Measurements from ENCODE around the gene TMEM87A. TPM values are rescaled to one million over a fixed set of nuclear protein-coding genes. Genes with fewer than 3 reads are reported as not detected.

Gene TMEM87A
- total RNA-seq, 4 donors from 2014 or later = 70.6 to 104 (median 83.5) TPM

DNA sequence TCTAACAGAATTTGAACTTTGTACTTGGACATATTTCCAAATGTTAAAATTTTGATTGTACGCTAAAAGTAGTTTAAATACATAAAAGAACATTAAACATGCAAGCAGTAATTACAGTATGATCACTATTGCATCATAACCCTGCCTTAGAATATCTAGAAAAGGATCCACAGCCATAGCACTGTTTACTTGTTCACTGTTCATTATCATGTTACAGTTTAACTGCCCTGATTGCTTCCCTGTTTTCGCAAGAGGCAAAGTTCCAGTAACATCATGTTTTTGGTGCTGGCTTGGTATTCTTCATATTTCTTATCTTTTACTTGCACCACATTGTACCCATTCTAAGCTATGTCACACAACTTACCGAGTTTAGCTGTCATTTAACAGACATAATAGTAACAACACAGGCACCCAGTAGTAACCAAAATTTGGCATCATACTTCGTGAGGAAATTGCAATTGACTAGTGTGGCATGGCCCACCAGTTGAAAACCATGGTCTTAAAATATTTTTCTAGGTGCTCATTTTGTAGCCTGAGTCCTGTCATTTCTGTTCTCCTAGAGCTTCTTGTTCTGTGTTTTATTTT lies 13.3 kb upstream of the TMEM87A start:
- Histone ChIP-seq H3K27me3 (no peaks in the 10 kb centered on the region), H3K4me1 (no peaks in the 10 kb centered on the region), H3K9me3 (no peaks in the 10 kb centered on the region), H3K36me3 (peaks cover 61% of the 10 kb centered on the region), H3K27ac (no peak overlapping the region), H3K4me3 (no peak overlapping the region)
- TF ChIP-seq POLR2A (IDR thresholded peaks at IDR 0.05) = no peak
- no peak for TF ChIP-seq EP300 (IDR thresholded peaks at IDR 0.05)
- TF ChIP-seq CTCF (IDR thresholded peaks at IDR 0.05) = no peak
- TF ChIP-seq POLR2AphosphoS5 (IDR thresholded peaks at IDR 0.05) = no peak
- WGBS = 91% methylated on average over 4 of the region's 4 CpGs
- no peak for DNase-seq (ENCODE audit: low spot score in 2 of 2)

GRCh38 chr15:42285034-42285433 lies 11.8 kb upstream of the TMEM87A start:
- Histone ChIP-seq H3K4me1 (no peaks in the 10 kb centered on the region), H3K27ac (no peak overlapping the region), H3K36me3 (peaks cover 59% of the 10 kb centered on the region), H3K27me3 (no peaks in the 10 kb centered on the region), H3K9me3 (no peaks in the 10 kb centered on the region), H3K4me3 (no peak overlapping the region)
- 88% methylated on average over 1 of the region's 1 CpG for WGBS
- no peak for TF ChIP-seq POLR2A (IDR thresholded peaks at IDR 0.05)
- no peak for TF ChIP-seq POLR2AphosphoS5 (IDR thresholded peaks at IDR 0.05)
- TF ChIP-seq CTCF (IDR thresholded peaks at IDR 0.05) = no peak
- no peak for TF ChIP-seq EP300 (IDR thresholded peaks at IDR 0.05)
- DNase-seq (ENCODE audit: low spot score in 2 of 2) = no peak

- Histone ChIP-seq H3K27me3 (no peaks in the 10 kb centered on the region), H3K4me3 (no peak overlapping the region), H3K27ac (no peak overlapping the region), H3K4me1 (no peaks in the 10 kb centered on the region), H3K9me3 (no peaks in the 10 kb centered on the region), H3K36me3 (peaks cover 62% of the 10 kb centered on the region)
- no peak for DNase-seq (ENCODE audit: low spot score in 2 of 2)
- TF ChIP-seq CTCF (IDR thresholded peaks at IDR 0.05) = no peak
- TF ChIP-seq EP300 (IDR thresholded peaks at IDR 0.05) = no peak
- no peak for TF ChIP-seq POLR2A (IDR thresholded peaks at IDR 0.05)
- TF ChIP-seq POLR2AphosphoS5 (IDR thresholded peaks at IDR 0.05) = no peak
Measured at GRCh38 chr15:42284551-42284950, 11.3 kb upstream of the TMEM87A start.

DNA sequence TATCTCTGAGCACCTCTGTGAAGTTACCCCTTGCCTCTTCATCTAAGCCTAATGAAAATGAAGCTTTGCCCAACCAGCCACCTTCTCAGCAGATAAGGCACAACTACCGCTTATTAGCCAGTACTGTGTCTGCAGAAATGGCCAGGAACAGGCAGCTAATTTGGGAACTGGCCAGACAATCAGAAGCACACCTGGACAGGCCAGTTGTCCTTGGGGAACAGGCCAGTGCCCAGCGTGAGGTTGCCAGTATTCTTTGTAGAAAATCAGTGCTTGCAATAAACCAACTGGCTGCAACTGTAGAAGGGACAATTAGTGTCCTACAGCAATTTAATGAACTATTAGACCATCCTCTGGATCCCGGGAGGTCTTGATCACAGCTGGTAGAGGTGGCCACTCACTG lies 10.4 kb upstream of the TMEM87A start:
- no peaks in the 10 kb centered on the region for H3K4me1 ChIP-seq
- no peaks in the 10 kb centered on the region for H3K27me3 ChIP-seq
- H3K9me3 ChIP-seq = no peaks in the 10 kb centered on the region
- TF ChIP-seq POLR2AphosphoS5 (IDR thresholded peaks at IDR 0.05) (no peak), POLR2A (IDR thresholded peaks at IDR 0.05) (no peak), CTCF (IDR thresholded peaks at IDR 0.05) (no peak), EP300 (IDR thresholded peaks at IDR 0.05) (no peak)
- H3K36me3 ChIP-seq = peaks cover 63% of the 10 kb centered on the region
- no peak overlapping the region for H3K4me3 ChIP-seq
- no peak overlapping the region for H3K27ac ChIP-seq
- 92% methylated on average over 3 of the region's 3 CpGs for WGBS
- no peak for DNase-seq (ENCODE audit: low spot score in 2 of 2)

DNA sequence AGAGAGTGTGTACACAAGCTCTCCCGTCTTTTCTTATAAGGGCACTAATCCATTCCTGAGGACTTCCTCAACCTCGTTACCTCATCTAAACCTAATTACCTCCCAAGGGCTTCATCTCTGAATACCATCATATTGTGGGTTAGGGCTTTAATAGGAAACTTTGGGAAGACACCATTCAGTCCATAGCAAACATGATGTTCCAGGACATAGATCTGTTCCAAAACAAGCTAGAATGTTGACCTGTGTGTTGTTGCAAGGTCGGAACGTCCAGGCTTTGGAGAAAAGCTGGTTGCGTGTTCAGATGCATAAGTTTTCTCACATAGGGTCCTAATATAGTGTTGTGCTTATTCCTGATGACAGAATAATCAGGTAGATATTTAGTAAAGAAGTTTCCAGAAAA lies 9.7 kb upstream of the TMEM87A start:
- no peaks in the 10 kb centered on the region for H3K4me1 ChIP-seq
- H3K9me3 ChIP-seq = no peaks in the 10 kb centered on the region
- no peak overlapping the region for H3K27ac ChIP-seq
- no peaks in the 10 kb centered on the region for H3K27me3 ChIP-seq
- DNase-seq (ENCODE audit: low spot score in 2 of 2) = no peak
- WGBS = 74% methylated on average over 5 of the region's 5 CpGs
- peaks cover 62% of the 10 kb centered on the region for H3K36me3 ChIP-seq
- no peak overlapping the region for H3K4me3 ChIP-seq
- no peak for TF ChIP-seq EP300 (IDR thresholded peaks at IDR 0.05)
- TF ChIP-seq POLR2AphosphoS5 (IDR thresholded peaks at IDR 0.05) = no peak
- TF ChIP-seq CTCF (IDR thresholded peaks at IDR 0.05) = no peak
- no peak for TF ChIP-seq POLR2A (IDR thresholded peaks at IDR 0.05)

Measured in suprapubic skin (tissue), 4 donors.